ENCODE results near the gene CWC25.

CWC25 gene

DNA sequence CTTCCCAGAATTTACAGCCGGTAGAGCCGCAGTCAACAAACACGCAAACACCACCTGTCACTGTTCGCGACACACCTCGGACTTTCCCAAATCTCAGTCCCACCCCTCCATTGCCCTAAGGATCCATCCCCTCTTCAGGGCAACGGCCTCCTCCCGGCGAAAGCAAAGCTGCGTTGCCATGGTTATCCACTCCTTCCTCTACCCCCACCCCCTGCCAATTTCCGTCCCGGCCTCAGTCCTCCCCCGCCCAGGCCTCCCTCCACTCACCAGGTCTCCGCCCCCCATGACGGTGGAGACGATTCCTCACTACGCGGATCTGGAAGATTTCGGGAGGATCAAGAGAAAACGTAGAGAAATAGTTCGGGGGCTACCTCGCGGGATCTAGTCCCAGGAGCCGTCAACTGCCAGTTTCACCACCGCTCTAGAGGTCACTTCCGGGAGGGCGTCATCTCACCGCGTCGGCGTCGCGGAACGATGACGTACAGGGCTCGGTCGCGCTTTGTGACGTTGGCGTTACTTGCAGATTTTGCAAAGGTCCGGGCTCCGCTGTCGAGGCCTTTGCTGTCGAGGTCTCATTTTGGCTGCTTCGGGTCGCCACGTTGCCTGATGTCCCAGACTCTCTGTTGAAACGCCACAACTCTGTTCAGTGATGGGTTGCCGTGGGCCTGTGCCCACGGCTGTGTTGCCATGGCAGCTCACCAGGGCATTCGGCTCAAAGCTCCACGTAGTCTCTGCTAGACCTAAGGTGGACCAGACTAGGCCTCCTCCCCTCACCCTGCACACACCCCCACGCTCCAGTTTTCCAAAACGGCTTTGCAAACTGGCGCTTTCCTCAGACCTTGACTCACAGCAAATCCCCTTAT, at the start of gene CWC25:
Gene CWC25 (minus strand): TSS at position 423 of the 863 bp plus-strand sequence. CDS start 138 bp downstream, at position 285.
- peak; percentile 94 for DNase-seq (ENCODE audit: low read depth)
- TF ChIP-seq, protein P1, sequence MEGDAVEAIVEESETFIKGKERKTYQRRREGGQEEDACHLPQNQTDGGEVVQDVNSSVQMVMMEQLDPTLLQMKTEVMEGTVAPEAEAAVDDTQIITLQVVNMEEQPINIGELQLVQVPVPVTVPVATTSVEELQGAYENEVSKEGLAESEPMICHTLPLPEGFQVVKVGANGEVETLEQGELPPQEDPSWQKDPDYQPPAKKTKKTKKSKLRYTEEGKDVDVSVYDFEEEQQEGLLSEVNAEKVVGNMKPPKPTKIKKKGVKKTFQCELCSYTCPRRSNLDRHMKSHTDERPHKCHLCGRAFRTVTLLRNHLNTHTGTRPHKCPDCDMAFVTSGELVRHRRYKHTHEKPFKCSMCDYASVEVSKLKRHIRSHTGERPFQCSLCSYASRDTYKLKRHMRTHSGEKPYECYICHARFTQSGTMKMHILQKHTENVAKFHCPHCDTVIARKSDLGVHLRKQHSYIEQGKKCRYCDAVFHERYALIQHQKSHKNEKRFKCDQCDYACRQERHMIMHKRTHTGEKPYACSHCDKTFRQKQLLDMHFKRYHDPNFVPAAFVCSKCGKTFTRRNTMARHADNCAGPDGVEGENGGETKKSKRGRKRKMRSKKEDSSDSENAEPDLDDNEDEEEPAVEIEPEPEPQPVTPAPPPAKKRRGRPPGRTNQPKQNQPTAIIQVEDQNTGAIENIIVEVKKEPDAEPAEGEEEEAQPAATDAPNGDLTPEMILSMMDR (IDR thresholded peaks at IDR 0.05; ENCODE audit: insufficient read depth, low read depth, low read length, missing control alignments): no peak
- peak within 1 kb of the TSS; percentile 99 for H3K4me3 ChIP-seq (ENCODE audit: low read length)

DNA sequence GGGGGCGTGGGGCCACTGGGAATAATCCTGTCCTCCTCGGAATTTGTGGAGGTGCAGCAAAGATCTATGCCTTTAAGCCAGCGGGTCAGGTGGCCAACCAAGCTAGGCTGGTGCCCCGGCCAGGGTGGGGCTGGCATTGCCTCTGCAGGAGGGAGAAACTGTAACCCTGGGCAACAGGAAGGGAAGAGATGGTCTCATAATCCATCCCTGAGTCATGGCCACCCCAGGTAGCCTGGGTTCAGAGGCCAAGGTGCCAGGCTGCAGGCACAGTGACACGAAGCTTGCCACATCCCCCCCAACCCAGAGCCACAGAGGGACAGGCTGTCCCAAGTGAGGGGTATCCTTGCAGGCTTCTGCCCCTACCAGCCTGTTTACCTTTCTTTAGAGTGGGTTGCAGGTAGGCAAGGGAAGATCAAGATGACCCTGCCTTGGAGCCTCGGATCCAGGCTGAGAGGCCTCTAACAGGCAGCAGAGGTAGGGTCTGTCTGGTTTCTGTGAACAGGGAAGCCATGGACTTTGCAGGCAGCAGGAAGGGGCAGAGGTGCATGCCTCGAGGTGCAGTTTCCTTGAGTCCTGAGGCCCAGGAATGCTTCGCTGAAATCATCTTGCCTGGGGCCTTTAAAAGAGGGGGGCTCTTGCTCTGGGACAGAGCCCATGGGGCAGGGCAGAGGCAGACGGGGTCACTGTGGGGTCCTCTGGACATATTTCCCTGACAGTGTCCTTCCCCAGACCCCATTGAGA, 48.7 kb upstream of the CWC25 start:
- no peak for DNase-seq (ENCODE audit: low read depth)
- TF ChIP-seq, protein P1 (IDR thresholded peaks at IDR 0.05; ENCODE audit: insufficient read depth, low read depth, low read length, missing control alignments): no peak
- H3K4me3 ChIP-seq (ENCODE audit: low read length): no peak overlapping the region

DNA sequence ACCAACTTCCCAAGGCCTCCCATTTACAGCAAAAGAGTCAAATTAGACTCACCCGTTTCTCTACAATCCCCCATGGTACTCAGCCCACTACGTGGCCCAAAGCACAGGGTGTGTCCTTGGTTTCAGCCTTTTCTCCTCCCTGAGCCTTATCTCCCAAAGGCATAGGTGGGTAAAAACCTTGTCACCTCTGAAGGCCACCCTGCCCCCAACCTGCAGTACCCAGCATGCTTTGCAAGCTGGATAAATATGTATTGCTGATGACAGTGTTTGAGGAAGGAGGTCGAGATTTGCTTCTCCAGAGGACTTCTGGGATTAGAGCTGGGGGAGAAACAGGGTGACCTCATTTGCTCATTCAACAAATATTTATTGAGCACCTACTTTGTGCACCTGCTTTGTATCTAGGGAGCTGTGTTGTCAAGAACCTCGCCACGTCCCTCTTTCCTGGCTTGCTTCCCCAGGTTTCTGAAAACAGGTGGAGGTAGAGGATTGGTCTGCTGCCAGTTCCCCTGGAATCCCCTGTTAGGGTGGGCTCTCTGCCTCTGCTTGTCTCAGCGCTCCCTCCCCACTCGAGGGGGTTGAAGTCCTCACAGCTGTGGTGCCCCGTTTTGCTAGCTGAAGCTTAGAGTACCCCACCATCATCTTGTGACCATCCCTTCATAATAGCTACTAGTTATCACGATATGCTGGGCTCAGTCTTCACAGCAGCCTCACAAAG, 47.7 kb upstream of the CWC25 start:
- no peak overlapping the region for H3K4me3 ChIP-seq (ENCODE audit: low read length)
- DNase-seq (ENCODE audit: low read depth): no peak
- TF ChIP-seq, protein P1 (IDR thresholded peaks at IDR 0.05; ENCODE audit: insufficient read depth, low read depth, low read length, missing control alignments): no peak

DNA sequence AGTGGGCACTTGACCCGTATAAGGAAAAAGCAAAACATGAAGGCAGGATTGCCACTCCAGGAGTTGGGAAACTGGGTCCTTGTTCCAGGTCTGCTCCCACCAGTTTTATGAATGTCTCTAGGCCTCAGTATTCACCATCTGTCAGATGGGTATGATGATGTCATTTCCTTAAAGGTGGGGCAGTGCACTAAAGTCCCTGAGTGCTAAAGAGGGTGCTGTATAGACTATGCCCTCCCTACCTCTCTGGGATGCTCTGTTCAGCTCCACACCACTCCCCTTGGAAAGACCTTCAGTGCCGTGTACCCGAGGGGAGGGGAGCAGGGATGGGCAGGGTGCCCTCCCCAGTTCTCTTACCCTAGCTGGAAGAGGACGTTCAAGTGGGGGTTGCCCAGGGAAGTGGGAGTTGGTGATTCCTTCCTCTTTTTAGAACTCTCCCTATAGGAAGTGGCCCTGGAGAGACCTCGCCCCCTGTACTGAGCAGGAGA, 46.9 kb upstream of the CWC25 start:
- no peak for DNase-seq (ENCODE audit: low read depth)
- TF ChIP-seq, protein P1 (IDR thresholded peaks at IDR 0.05; ENCODE audit: insufficient read depth, low read depth, low read length, missing control alignments): no peak
- H3K4me3 ChIP-seq (ENCODE audit: low read length): peak overlapping the region; percentile 93

DNA sequence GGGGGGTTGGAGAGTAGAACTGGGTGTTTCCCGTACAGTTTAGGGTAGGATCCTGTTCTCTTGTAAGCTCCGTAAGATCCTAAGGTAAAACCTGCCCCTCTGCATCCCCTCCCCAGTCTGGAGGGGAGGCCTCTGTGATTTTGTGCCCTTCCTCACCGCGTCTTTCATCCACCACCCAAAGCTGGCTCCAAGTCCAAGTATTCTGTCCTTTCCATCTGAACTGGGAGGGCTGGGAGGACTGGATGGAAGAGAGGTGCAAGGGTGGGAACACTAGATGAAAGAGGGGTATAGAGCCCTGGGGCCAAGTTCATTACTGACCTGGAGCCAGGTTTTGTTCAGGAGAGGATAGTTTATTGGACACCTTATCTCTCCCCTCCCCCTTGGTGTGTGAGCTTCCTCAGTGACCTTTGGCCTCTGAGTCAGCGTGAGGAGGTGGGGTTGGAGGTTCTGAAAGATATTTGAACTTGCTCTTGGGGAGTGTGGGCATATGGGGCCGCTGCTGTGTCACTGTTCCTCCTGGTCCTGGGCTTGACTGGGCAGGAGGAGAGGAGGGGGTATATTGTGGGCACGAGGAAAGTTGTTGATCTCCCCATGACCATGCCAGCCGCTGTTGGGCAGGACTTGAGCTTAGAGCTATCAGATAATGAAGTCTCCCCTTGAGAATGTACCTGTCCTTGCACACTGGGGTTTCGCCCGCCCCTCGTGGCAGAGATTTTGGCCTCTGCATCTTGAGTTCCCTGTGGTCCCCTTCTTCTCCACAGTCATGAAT, 46.3 kb upstream of the CWC25 start:
- TF ChIP-seq, protein P1 (IDR thresholded peaks at IDR 0.05; ENCODE audit: insufficient read depth, low read depth, low read length, missing control alignments): no peak
- DNase-seq (ENCODE audit: low read depth): peak; percentile 81
- H3K4me3 ChIP-seq (ENCODE audit: low read length): peak overlapping the region; percentile 93
